ENCODE results near the gene ETFA.

The ETFA gene

GRCh38 chr15:76239786-76240185, 71.5 kb downstream of the ETFA start (continued):
- TF ChIP-seq PRDM10 (tag by site-specific recombination; IDR thresholded peaks at IDR 0.05) (no peak), ZBTB17 (tag by site-specific recombination; IDR thresholded peaks at IDR 0.05) (0 out of 2 replicates have a peak, but pooled peaks have one; percentile 15), ZEB2 (tag by site-specific recombination; IDR thresholded peaks at IDR 0.05) (0 out of 2 replicates have a peak, but pooled peaks have one; percentile 33), ZNF600 (tag by site-specific recombination; IDR thresholded peaks at IDR 0.05) (no peak), ZNF449 (tag by site-specific recombination; IDR thresholded peaks at IDR 0.05) (no peak), AEBP2 (tag by site-specific recombination; IDR thresholded peaks at IDR 0.05; ENCODE audit: borderline replicate concordance) (no peak), MEIS1 (CRISPR knock-in tag; IDR thresholded peaks at IDR 0.05; ENCODE audit: borderline replicate concordance) (peak; percentile 14; the same call in 1 of the 2 replicates)

GRCh38 chr15:76236350-76236749, 74.9 kb downstream of the ETFA start:
- ChIA-PET POLR2A (interaction anchor here (3.2 kb wide), 1 partner anchor 100 kb away, joined by 13 read pairs; the partner anchor contains the start of gene ISL2), CTCF (interaction anchor here (0.7 to 3.6 kb wide), 19 partner anchors 8 to 629 kb away, joined by 3 to 32 read pairs (median 4); no protein-coding TSS in a partner anchor)
- Histone ChIP-seq H3K36me3 (ENCODE audit: control insufficient read depth in 2 of 2, insufficient read depth in 1 of 2, low read length in 2 of 2) (peaks cover 0 to 8% of the 10 kb centered on the region in 2 experiments), H3K9me3 (ENCODE audit: control insufficient read depth, insufficient read depth, low read depth, low read length) (no peaks in the 10 kb centered on the region), H3K27ac (ENCODE audit: extremely low read depth, low read depth, low read length) (no peak overlapping the region), H3K4me3 (ENCODE audit: low read depth, low read length) (no peak overlapping the region), H3K4me1 (ENCODE audit: control insufficient read depth, insufficient read depth, low read length) (peaks cover 32% of the 10 kb centered on the region)
- no peak for TF ChIP-seq ZNF146 (tag by site-specific recombination; IDR thresholded peaks at IDR 0.05)
- no peak for TF ChIP-seq KLF16 (tag by site-specific recombination; IDR thresholded peaks at IDR 0.05)
- TF ChIP-seq ZNF354C (tag by site-specific recombination; IDR thresholded peaks at IDR 0.05; ENCODE audit: borderline replicate concordance, low read depth) = no peak
- TF ChIP-seq ZNF488 (tag by site-specific recombination; IDR thresholded peaks at IDR 0.05) = no peak

GRCh38 chr15:76235186-76235826, 76.0 kb downstream of the ETFA start:
- no peak overlapping the region for H3K4me3 ChIP-seq (ENCODE audit: low read depth, low read length)
- peaks cover 0 to 15% of the 10 kb centered on the region in 2 experiments for H3K36me3 ChIP-seq (ENCODE audit: control insufficient read depth in 2 of 2, insufficient read depth in 1 of 2, low read length in 2 of 2)
- 0 out of 2 replicates have a peak, but pooled peaks have one; percentile 16 for TF ChIP-seq ZNF184 (tag by site-specific recombination; IDR thresholded peaks at IDR 0.05)
- no peak for TF ChIP-seq ZNF10 (tag by site-specific recombination; IDR thresholded peaks at IDR 0.05)
- 0 out of 2 replicates have a peak, but pooled peaks have one; percentile 39 for TF ChIP-seq OSR2 (tag by site-specific recombination; IDR thresholded peaks at IDR 0.05)
- no peak for TF ChIP-seq ZNF221 (tag by site-specific recombination; IDR thresholded peaks at IDR 0.05; ENCODE audit: borderline replicate concordance)
- TF ChIP-seq CTCF (tag by site-specific recombination; IDR thresholded peaks at IDR 0.05) = peak; percentile 24; the same call in 1 of the 2 replicates
- no peak for TF ChIP-seq ZBTB48 (tag by site-specific recombination; IDR thresholded peaks at IDR 0.05)
- no peak for TF ChIP-seq ZNF37A (tag by site-specific recombination; IDR thresholded peaks at IDR 0.05)
- TF ChIP-seq ZNF660 (tag by site-specific recombination; IDR thresholded peaks at IDR 0.05) = 0 out of 2 replicates have a peak, but pooled peaks have one; percentile 28
- TF ChIP-seq ZNF654 (tag by site-specific recombination; IDR thresholded peaks at IDR 0.05; ENCODE audit: low read depth) = peak; percentile 67
- peak; percentile 16; the same call in 1 of the 2 replicates for TF ChIP-seq SP7 (tag by site-specific recombination; IDR thresholded peaks at IDR 0.05)
- H3K27ac ChIP-seq (ENCODE audit: extremely low read depth, low read depth, low read length) = no peak overlapping the region
- H3K9me3 ChIP-seq (ENCODE audit: control insufficient read depth, insufficient read depth, low read depth, low read length) = no peaks in the 10 kb centered on the region
- ChIA-PET CTCF (interaction anchor here (0.5 to 3.6 kb wide), 32 partner anchors 8 to 647 kb away, joined by 3 to 32 read pairs (median 4); no protein-coding TSS in a partner anchor), POLR2A (interaction anchor here (3.2 kb wide), 1 partner anchor 101 kb away, joined by 13 read pairs; the partner anchor contains the start of gene ISL2)
- H3K4me1 ChIP-seq (ENCODE audit: control insufficient read depth, insufficient read depth, low read length) = peaks cover 28% of the 10 kb centered on the region

All from HEK293 (cell line).